GM18868 (cell line): ENCODE measurements around the gene OPCML.
A peak's percentile ranks its signal among the peaks of the same experiment; 100 is the strongest.

Experiments
- ATAC-seq: cut with Tn5 transposase; IDR thresholded peaks from one replicate; pipeline ENCODE4 v1.9.1; 2021; ENCODE audit warnings: mild to moderate bottlenecking, moderate library complexity; ENCODE audit not compliant: unreplicated experiment

OPCML gene

DNA sequence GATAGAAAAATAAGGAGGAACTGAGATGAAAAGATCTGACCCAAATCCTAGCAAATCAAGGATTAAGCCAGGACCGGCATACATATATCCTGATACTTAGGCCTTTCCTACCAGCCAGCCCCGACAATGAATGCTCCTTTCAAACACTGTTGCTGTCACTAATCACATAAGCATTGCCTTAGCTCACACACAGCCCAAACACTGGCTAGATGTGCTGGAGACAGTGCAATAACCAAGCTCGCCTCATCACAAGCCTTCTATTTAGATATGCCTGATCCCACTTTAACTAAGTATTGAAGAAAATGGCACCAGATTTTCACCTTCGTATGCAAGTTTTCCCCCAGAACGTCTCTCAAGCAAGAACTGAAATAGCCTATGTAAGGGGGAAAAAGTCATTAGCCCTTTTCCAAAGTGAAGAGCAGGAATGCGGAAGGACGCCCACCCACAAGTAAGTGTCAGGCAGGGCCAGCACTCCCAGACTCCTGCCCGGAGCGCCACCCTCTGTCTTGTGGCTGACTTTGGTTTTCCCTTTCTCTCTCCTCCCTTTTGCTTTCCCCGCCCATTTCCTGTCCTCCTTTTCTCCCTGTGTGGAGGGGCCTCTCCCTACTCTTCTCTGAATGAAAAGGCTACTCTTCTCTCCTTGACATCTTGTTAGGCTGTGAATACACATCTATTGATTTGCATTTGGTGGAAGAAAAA, 8.9 kb upstream of the OPCML start:
- ATAC-seq, result no peak

GRCh38 chr11:133536198-133536597, 3.9 kb upstream of the OPCML start:
- ATAC-seq, result no peak

DNA sequence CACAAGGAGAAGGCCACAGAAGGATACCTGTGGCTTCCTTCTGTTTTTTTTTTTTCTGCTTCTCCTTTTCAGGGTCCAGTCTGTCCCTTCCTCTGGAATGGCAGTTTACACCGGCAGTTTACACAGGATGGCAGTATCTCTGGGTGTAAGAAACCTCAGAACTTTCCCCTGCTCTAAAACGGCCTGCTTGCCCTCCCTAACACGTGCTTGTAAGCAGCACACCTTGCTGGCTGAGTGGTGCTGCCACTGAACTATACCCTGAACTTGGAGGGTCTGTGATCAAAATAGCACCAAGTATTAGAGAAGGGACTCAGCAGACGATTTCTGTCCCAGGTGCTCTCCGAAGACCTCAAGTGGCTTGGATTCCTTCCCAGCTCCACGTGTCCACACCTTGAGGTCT, 904 bp upstream of the OPCML start:
- ATAC-seq, result no peak

GRCh38 chr11:133531458-133531857, 843 bp downstream of the OPCML start:
- no peak for ATAC-seq

DNA sequence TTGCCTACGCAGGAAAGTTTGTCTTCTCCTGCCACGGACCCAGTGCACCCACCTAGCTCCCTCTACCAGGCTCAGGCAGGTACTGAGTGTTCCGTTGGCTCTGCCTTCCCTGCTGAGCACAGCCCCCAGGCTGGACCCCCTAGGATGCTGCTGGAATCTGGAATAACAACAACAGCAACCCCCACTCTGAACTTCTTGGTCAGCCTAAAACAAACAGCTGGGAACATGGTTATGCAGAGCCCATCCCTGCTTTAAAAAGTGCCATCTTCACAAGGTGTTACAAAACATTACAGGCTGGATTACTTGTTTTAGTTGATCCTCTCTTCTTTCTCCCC, 1.8 kb downstream of the OPCML start:
- no peak for ATAC-seq

DNA sequence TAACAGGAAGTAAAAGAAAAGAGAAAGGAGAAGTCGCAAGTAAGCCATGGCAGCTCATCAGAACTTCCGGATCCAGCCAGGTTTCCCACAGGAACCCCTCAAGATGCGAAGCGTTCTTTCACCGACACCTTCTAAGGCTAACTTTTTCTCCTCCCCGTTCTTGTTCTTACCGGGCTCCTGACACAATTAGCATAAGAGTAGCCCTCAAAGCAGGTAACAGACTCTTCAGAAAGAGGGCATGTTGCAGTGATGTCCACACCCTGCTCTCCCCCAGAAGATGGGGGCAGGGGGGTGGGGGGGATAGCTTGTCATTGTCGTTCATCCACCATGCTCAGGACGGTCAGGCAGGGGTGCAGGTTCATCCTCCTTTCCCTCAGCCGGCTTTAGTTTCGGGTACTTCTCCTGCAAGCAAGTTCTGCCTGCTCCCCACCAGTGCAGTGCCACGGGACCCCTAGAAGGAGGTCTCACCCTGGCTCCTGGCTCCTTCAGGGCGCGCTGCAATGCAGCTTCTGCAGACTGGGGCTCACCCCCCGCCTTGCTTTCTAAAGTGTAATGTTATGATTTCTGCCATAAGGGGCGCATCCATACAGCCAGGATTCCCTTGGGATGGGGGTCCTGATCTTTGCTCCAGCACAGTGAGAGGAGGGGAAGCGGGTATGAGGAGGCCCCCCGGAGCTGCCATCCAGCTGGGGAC, 2.3 kb downstream of the OPCML start:
- no peak for ATAC-seq

- no peak for ATAC-seq
These were observed 5.5 kb downstream of the OPCML start for GRCh38 chr11:133526790-133527189.

- no peak for ATAC-seq
These were observed 6.3 kb downstream of the OPCML start for GRCh38 chr11:133525976-133526375.

DNA sequence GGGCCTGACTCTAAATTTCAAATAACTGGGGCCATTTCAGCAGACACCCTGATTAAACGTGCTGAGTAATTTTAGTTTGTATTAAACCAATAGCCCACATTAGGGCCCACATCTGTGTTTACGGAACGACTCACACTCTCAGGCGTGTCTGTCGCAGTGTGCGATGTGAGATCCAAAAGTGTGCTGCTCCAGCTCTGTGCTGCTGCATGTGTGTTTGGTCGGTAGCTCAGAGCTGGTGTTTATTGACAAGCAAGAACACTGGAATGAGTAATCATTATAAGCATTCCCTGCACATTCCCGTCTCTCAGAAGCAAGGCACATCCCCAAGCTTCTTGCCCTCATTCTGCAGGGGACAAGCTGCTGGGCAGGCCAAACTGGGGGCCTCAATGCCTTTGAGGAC, 7.8 kb downstream of the OPCML start:
- no peak for ATAC-seq

- no peak for ATAC-seq
These were observed 10.0 kb downstream of the OPCML start for GRCh38 chr11:133522344-133522743.

DNA sequence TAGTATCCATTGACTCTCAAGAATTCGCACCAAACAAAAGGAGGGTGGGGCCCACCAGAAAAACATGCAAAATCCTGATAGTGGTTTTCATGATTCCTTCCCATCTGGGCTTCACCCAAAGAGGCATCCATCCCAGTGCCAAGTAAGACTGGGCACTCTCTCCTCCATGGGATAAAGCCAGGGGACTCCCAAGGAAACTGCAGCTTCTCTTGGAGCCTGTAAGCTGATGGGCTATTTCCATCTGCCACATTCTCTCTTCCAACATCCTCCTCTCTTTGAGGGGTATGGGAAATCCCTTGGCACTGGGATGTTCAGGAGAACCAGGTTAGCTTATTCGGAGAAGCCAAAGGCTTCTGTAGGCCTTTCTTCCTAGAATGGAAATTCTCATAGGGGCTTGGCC, 10.8 kb downstream of the OPCML start:
- ATAC-seq, result no peak

DNA sequence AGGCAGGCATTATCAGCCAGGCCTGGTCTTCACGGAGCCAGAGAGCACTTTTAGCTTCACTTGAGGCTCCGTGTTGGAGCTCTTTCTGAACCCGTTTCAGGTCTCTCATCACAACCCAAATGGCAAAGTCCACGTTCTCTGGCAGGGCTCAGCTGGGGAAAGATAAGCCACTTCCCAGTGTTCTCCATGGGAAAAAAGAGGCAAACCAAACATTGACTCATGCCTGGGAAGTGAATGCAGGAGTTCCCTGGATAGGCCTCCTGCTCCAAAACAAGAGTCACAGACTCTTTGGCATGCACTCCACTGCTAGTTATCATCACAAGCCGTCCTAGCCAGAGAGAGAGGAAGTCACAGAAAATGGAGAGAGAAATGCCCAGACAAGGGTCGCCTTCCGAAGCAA, 11.6 kb downstream of the OPCML start:
- ATAC-seq, result no peak

DNA sequence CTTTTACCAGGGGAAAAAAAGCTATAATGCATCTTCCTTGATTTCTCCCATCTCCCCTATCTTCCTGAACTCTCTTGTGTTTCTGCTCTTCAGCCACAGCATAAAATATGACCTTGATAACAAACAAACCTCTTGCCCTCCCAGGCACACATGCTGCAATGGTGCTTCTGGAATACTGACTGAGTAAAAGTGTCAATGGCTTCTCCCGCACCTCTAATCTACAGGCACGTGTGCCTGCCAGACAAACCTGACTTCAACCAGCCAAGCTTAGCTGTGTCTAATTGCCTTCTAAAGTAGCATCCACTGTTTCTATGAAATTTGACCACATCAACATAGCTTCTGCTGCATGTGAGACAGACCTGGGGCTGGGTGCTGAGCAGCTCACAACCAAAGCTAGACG, 12.7 kb downstream of the OPCML start:
- no peak for ATAC-seq

DNA sequence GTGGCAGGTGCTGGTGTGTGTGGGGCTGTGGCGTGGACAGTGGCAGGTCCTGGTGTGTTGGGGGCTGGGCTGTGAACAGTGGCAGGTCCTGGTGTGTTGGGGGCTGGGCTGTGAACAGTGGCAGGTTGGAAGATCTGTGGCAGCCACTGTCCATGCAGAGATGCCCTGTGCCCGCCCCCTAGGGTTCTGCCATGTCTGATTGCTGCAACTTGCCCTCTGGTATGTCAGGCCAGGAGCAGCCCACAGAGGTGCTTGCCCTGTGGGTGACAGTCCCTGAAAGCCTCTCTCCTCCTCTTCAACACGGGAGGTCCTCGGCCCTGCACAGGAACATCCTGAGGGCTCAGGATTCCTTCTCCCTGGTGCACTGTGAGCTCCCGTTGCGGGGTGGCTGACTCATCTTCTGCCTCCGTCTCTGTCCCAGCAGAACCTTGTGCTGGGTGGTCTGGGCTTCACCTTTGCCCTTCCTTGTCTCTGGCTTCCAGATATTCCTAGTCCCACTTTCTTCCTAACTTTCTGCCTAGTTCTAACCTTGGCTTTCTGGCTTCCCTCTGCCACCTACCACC, 13.5 kb downstream of the OPCML start:
- ATAC-seq, result no peak

DNA sequence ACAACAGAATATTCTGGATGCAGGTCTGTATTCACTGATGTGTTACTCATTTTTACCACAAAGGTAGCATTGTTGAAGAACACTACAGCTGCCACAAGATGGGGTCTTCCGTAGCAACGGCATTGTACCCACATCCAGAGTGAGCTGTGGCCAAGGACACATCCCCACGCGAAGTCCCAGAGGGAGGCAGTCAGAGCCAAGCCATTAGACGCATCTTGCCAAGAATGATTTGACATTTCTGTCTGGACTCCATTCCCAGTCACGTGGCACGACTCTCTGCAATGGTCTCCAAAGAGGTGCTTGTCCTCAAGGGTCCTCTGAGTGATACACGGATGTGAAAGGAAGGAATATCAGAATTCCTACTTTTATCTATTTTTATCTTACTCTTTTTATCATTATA, 15.5 kb downstream of the OPCML start:
- ATAC-seq, result no peak

GRCh38 chr11:133515107-133515506, 17.2 kb downstream of the OPCML start:
- ATAC-seq, result no peak

- ATAC-seq, result no peak
These were observed 22.2 kb downstream of the OPCML start for GRCh38 chr11:133509924-133510697.

GRCh38 chr11:133508468-133508867, 23.8 kb downstream of the OPCML start:
- no peak for ATAC-seq

DNA sequence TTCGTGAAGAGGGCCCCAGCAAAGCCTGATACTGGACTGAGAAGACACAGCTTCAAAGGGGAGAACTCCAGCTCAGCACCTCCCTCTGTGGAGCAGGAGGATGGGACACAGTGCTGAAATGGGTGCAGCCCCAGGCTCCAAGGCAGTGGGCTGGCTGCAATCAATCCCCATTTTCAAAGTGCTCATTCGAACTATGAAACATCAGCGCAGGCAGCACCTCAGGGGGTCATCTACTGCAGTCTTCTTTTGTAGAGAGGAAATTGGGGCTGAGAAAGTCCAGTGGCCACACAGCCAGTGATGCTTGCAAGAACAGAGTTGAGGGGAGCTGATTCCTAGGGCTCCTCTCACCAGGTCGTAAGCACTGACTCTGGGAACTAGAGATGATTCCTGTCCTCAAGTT, 25.1 kb downstream of the OPCML start:
- ATAC-seq, result no peak

- ATAC-seq, result no peak
These were observed 25.7 kb downstream of the OPCML start for GRCh38 chr11:133506551-133507094.

DNA sequence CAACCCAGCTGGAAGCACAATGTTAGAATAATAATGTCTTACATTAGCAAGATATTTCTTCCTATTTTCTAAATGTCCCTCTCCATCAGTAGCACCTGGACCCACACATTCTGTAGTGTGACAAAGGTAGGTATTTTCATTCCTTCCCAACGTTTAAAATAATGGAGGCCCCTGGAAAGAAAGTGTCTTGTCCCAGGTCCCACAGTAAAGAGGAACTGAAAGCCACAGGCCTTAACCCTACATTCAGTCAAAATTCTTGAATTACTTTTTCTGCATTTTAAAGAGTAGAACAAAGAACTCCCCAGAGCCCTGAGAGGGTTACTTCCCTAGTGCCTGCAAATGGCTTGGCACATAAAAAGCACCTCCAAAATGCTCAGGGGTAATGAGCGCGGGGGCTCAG, 26.3 kb downstream of the OPCML start:
- peak; percentile 87 for ATAC-seq

- no peak for ATAC-seq
These were observed 27.4 kb downstream of the OPCML start for GRCh38 chr11:133504906-133505305.
